ENCODE results near the gene SLC2A6.

The SLC2A6 gene

DNA sequence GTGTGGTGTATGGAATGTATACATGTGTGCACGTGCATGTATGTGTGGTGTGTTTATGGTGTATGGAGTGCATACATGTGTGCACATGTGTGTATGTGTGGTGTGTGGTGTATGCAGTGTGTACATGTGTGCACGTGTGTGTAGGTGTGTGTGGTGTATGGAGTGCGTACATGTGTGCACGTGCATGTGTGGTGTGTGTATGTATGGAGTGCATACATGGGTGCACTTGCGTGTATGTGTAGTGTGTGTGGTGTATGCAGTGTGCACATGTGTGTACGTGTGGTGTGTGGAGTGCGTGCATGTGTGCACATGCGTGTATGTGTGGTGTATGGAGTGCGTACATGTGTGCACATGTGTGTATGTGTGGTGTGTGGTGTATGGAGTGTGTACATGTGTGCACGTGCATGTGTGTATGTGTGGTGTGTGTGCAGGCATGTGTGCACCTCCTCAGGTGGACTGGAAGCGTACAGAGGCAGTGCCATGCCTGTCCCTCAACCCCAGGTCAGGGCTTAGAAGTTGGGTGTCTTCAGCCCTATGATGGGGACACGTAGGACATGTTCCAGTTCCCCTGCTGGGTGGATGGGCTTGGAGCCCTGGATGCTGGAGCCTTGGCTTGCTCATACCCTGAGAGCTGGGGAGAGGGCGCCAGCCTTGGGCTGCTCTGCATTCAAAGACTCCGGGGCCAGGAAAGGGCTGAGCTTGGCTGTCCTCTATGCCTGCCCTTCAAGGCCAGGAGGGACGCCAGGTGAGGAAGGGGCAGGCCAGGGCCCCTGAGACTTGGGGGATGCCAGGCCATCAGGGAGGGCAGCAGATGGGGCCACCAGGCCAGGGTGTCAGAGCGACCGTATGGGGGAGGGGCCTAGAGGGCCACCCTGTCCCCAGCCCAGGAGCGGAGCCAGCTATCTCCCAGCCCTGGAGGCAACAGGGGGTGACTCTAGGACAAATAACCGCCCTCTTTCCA lies 33.6 kb upstream of the SLC2A6 start:
- no peak for TF ChIP-seq CTCF (IDR thresholded peaks at IDR 0.05; ENCODE audit: low read length)
- no peak for TF ChIP-seq EZH2 (IDR thresholded peaks at IDR 0.05; ENCODE audit: borderline replicate concordance, low read length)
- no peak overlapping the region for H3K9ac ChIP-seq (ENCODE audit: low read length)
- H2AFZ ChIP-seq (ENCODE audit: low read length) = no peak overlapping the region
- no peaks in the 10 kb centered on the region for H3K9me3 ChIP-seq (ENCODE audit: low read length)
- no peaks in the 10 kb centered on the region for H3K79me2 ChIP-seq (ENCODE audit: insufficient read depth, low read length)
- H3K4me1 ChIP-seq (ENCODE audit: insufficient read depth, low read length, severe bottlenecking) = no peaks in the 10 kb centered on the region
- H3K4me3 ChIP-seq (ENCODE audit: low read depth, low read length, poor library complexity, severe bottlenecking) = no peak overlapping the region
- no peaks in the 10 kb centered on the region for H3F3A ChIP-seq (ENCODE audit: insufficient read depth, low read length)
- no peaks in the 10 kb centered on the region for H3K36me3 ChIP-seq (ENCODE audit: insufficient read depth, low read length)
- H3K9me2 ChIP-seq (ENCODE audit: low read depth, low read length) = no peaks in the 10 kb centered on the region
- H3K27ac ChIP-seq (ENCODE audit: low read depth, low read length, poor library complexity, severe bottlenecking) = no peak overlapping the region
- H4K20me1 ChIP-seq (ENCODE audit: insufficient read depth, low read length) = no peaks in the 10 kb centered on the region
- peaks cover 12% of the 10 kb centered on the region; the same call in 1 of the 2 replicates for H3K27me3 ChIP-seq (ENCODE audit: insufficient read depth, low read length)
- H3K4me2 ChIP-seq (ENCODE audit: low read length) = no peak overlapping the region

DNA sequence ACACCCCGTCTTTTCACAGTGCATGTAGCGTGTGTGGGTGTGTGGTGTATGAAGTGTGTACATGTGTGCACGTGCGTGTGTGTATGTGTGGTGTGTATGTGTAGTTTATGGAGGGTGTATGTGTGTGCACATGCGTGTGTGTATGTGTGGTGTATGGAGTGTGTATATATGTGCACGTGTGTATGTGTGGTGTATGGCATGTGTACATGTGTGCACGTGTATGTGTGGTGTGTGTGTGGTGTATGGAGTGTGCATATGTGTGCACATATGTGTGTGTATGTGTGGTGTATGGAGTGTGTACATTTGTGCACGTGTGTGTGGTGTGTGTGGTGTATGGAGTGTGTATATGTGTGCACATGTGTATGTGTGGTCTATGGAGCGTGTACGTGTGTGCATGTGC lies 32.7 kb upstream of the SLC2A6 start:
- H3K36me3 ChIP-seq (ENCODE audit: insufficient read depth, low read length) = no peaks in the 10 kb centered on the region
- H3K9ac ChIP-seq (ENCODE audit: low read length) = no peak overlapping the region
- H2AFZ ChIP-seq (ENCODE audit: low read length) = no peak overlapping the region
- H3K79me2 ChIP-seq (ENCODE audit: insufficient read depth, low read length) = no peaks in the 10 kb centered on the region
- no peaks in the 10 kb centered on the region for H3K9me2 ChIP-seq (ENCODE audit: low read depth, low read length)
- H3K4me3 ChIP-seq (ENCODE audit: low read depth, low read length, poor library complexity, severe bottlenecking) = no peak overlapping the region
- H4K20me1 ChIP-seq (ENCODE audit: insufficient read depth, low read length) = no peaks in the 10 kb centered on the region
- H3K4me2 ChIP-seq (ENCODE audit: low read length) = no peak overlapping the region
- TF ChIP-seq CTCF (IDR thresholded peaks at IDR 0.05; ENCODE audit: low read length) = no peak
- no peak for TF ChIP-seq EZH2 (IDR thresholded peaks at IDR 0.05; ENCODE audit: borderline replicate concordance, low read length)
- no peaks in the 10 kb centered on the region for H3F3A ChIP-seq (ENCODE audit: insufficient read depth, low read length)
- no peak overlapping the region for H3K27ac ChIP-seq (ENCODE audit: low read depth, low read length, poor library complexity, severe bottlenecking)
- H3K9me3 ChIP-seq (ENCODE audit: low read length) = no peaks in the 10 kb centered on the region
- H3K27me3 ChIP-seq (ENCODE audit: insufficient read depth, low read length) = peaks cover 13% of the 10 kb centered on the region; the same call in 1 of the 2 replicates
- H3K4me1 ChIP-seq (ENCODE audit: insufficient read depth, low read length, severe bottlenecking) = no peaks in the 10 kb centered on the region

GRCh38 chr9:133510926-133511505 lies 32.1 kb upstream of the SLC2A6 start:
- Histone ChIP-seq H3K9ac (ENCODE audit: low read length) (no peak overlapping the region), H3K36me3 (ENCODE audit: insufficient read depth, low read length) (no peaks in the 10 kb centered on the region), H3K9me2 (ENCODE audit: low read depth, low read length) (no peaks in the 10 kb centered on the region), H3F3A (ENCODE audit: insufficient read depth, low read length) (no peaks in the 10 kb centered on the region), H3K27ac (ENCODE audit: low read depth, low read length, poor library complexity, severe bottlenecking) (no peak overlapping the region), H3K9me3 (ENCODE audit: low read length) (no peaks in the 10 kb centered on the region), H3K27me3 (ENCODE audit: insufficient read depth, low read length) (peaks cover 11% of the 10 kb centered on the region; the same call in 1 of the 2 replicates), H4K20me1 (ENCODE audit: insufficient read depth, low read length) (no peaks in the 10 kb centered on the region), H3K4me2 (ENCODE audit: low read length) (no peak overlapping the region), H3K79me2 (ENCODE audit: insufficient read depth, low read length) (no peaks in the 10 kb centered on the region), H3K4me3 (ENCODE audit: low read depth, low read length, poor library complexity, severe bottlenecking) (no peak overlapping the region), H2AFZ (ENCODE audit: low read length) (no peak overlapping the region), H3K4me1 (ENCODE audit: insufficient read depth, low read length, severe bottlenecking) (no peaks in the 10 kb centered on the region)
- no peak for TF ChIP-seq EZH2 (IDR thresholded peaks at IDR 0.05; ENCODE audit: borderline replicate concordance, low read length)
- no peak for TF ChIP-seq CTCF (IDR thresholded peaks at IDR 0.05; ENCODE audit: low read length)

Measured in OCI-LY1 (cell line).